Urothelium cell line (cell line): ENCODE data around the gene MOCS2.

Experiments used
- DNase-seq: peaks from one replicate; pipeline ENCODE4 v3.0.0; 2011; ENCODE audit warnings: low spot score, mixed read lengths
- FAIRE-seq: peaks from 2 replicates; lab custom pipeline; 2011; peaks lifted over from hg19 to GRCh38; lab: Jason Lieb, UNC

MOCS2 gene

DNA sequence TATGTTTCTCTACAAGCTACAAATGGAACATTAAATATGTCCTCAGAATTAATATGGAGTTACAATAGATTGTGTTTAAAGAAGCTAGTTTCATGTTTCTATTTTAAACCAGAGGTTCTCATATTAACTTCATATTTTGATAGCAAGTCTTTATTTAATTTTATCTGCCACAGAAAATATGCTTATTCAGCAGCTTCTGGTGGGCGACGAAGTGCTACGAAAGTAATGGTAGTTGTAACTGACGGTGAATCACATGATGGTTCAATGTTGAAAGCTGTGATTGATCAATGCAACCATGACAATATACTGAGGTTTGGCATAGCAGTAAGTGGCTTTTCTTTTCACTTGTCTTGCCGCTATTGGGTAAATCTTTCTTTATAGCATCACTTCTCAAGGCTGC is 54.2 kb downstream of the MOCS2 start:
- no peak for DNase-seq
- FAIRE-seq, result no peak

DNA sequence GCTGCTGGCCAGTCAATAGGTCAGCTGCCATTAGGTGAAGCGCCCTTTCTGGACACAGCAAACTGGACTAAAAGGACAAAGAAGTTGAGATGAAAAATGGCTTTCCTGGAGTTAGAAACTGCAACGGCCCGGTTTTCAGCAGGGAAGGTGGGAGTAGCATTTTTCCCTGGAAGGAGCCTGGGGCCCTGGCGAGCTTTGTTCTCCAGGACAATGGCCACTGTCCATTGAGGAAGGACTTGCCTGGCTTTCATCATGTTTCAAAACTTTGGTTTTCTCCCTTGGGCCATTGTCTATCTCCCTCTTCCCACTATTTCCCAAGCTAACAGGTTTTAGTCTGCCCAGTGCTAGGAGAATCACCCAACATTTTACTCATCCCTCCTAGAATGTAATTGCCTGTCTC is 56.2 kb downstream of the MOCS2 start:
- DNase-seq (no peak), FAIRE-seq (no peak)

DNA sequence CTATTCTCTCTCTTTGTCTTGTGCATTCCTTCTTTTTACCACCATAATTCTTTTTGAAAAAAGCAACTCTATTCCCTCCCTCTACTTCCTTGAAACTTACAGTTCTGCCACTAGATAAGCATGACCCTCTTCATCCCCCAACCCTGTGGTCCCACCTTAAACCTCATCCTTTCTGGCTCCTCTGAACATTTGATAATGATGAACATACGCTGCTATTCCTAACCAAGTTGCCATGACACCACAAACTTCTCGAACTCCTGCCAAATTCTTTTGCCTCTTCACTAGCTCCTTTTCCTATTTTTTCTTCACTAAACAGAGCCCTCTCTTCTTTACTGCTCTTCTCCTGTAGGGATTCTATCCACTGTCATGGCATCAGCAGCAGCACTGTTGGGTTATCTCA is 57.1 kb downstream of the MOCS2 start:
- FAIRE-seq, result no peak
- no peak for DNase-seq

DNA sequence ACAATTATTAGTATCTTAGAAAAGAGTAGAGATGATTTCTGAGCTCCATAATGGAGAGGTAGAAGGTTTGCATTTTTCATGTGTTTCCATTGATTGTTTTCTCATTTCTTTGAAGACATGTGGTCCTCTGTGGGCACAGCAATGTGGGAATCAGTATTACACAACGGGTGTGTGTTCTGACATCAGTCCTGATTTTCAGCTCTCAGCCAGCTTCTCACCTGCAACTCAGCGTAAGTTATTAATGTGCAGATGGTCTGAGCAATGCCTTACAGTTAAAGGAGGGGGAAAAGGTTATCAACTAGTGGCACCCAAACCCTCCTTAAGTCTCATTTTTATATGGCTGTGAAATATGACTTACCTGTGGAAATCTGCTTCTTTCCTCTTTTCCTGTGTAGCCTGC is 61.3 kb downstream of the MOCS2 start:
- DNase-seq, result no peak
- no peak for FAIRE-seq
